NT2/D1 (cell line): Measurements from ENCODE around the gene PLA2G4A.

ENCODE experiments used
- YY1 ChIP-seq: IDR thresholded peaks from 2 replicates; pipeline ENCODE4 v1.6.1; 2011; ENCODE audit not compliant: insufficient read length, insufficient read depth
- ZNF274 ChIP-seq: IDR thresholded peaks from 2 replicates; pipeline ENCODE4 v1.6.1; 2011; ENCODE audit warnings: mild to moderate bottlenecking, low read depth, low read length

GRCh38 chr1:186965847-186966246 lies 137.1 kb downstream of the PLA2G4A start:
- TF ChIP-seq ZNF274 = no peak
- TF ChIP-seq YY1 = no peak
